GM18867 (cell line): Measurements from ENCODE around the gene SRRM2.

Experiments
- ATAC-seq: cut with Tn5 transposase; IDR thresholded peaks from one replicate; pipeline ENCODE4 v1.9.1; 2021; ENCODE audit warnings: mild to moderate bottlenecking, moderate library complexity; ENCODE audit not compliant: unreplicated experiment

The SRRM2 gene

GRCh38 chr16:2737895-2738418 lies 14.5 kb upstream of the SRRM2 start:
- ATAC-seq: no peak

GRCh38 chr16:2738615-2739014 lies 13.8 kb upstream of the SRRM2 start:
- ATAC-seq: no peak

GRCh38 chr16:2739625-2740430 lies 12.6 kb upstream of the SRRM2 start:
- ATAC-seq: no peak

- ATAC-seq: no peak
These were observed 12.0 kb upstream of the SRRM2 start for GRCh38 chr16:2740476-2740875.

- no peak for ATAC-seq
These were observed 11.3 kb upstream of the SRRM2 start for GRCh38 chr16:2741168-2741567.

GRCh38 chr16:2742323-2743006 lies 10.0 kb upstream of the SRRM2 start:
- no peak for ATAC-seq

GRCh38 chr16:2743007-2743810 lies 9.2 kb upstream of the SRRM2 start:
- ATAC-seq: no peak

- no peak for ATAC-seq
These were observed 7.7 kb upstream of the SRRM2 start for GRCh38 chr16:2744711-2745110.

GRCh38 chr16:2745116-2745890 lies 7.1 kb upstream of the SRRM2 start:
- no peak for ATAC-seq

GRCh38 chr16:2745961-2746360 lies 6.5 kb upstream of the SRRM2 start:
- no peak for ATAC-seq

- no peak for ATAC-seq
These were observed 3.5 kb upstream of the SRRM2 start for GRCh38 chr16:2748757-2749455.

GRCh38 chr16:2749476-2749875 lies 3.0 kb upstream of the SRRM2 start:
- no peak for ATAC-seq

- ATAC-seq: no peak
These were observed 2.5 kb upstream of the SRRM2 start for GRCh38 chr16:2749936-2750335.

- ATAC-seq: peak; percentile 42
These were observed 832 bp upstream of the SRRM2 start for GRCh38 chr16:2751577-2752034.

GRCh38 chr16:2752850-2753732 lies 653 bp downstream of the SRRM2 start:
- peak; percentile 43 for ATAC-seq

- no peak for ATAC-seq
These were observed 1.2 kb downstream of the SRRM2 start for GRCh38 chr16:2753733-2754020.

- no peak for ATAC-seq
These were observed 2.7 kb downstream of the SRRM2 start for GRCh38 chr16:2755158-2755557.

GRCh38 chr16:2756288-2757015 lies 4.0 kb downstream of the SRRM2 start:
- ATAC-seq: no peak
